ENCODE data around the gene PTPN20.
"Not testable (repeated sequence)": the region's sequence is repeated elsewhere in the genome, so short reads cannot be mapped to it uniquely, and the experiment has no call there.

DNA sequence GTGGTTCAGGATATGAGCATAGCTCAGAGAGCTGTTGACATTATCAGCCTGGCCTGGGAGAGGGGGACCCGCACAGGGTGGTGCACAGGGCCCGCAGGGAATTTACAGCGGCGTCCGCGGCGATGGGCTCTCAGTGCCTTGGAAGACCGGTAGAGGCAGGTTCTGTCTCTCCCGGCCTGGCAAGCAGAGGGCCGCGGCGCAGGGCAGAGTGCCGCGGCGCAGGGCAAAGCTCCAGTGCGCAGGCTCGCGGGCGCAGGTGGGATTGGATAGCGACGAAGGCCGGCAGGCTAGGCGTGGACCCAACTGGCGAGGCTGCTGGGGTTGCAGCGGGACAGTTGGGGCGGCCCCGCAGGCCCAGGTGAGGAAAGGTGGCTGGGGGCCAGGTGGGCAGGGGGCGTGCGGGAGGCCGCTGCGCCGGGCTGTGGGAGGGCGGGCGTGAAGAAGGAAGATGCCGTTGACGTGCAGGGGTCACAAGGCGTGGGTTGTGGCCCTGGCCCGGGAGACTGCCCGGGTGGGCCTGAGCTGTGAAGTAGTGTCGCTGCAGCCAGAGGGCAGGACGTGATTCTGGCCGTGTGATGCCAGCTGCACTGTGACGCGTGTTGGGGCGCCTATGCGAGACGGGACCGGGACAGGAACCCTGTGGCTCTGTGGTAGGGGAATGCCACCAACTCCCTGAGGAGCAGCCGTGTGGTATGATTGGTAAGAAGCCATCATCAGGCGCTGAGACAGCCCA, at the start of gene PTPN20:
- TF ChIP-seq, protein P1, sequence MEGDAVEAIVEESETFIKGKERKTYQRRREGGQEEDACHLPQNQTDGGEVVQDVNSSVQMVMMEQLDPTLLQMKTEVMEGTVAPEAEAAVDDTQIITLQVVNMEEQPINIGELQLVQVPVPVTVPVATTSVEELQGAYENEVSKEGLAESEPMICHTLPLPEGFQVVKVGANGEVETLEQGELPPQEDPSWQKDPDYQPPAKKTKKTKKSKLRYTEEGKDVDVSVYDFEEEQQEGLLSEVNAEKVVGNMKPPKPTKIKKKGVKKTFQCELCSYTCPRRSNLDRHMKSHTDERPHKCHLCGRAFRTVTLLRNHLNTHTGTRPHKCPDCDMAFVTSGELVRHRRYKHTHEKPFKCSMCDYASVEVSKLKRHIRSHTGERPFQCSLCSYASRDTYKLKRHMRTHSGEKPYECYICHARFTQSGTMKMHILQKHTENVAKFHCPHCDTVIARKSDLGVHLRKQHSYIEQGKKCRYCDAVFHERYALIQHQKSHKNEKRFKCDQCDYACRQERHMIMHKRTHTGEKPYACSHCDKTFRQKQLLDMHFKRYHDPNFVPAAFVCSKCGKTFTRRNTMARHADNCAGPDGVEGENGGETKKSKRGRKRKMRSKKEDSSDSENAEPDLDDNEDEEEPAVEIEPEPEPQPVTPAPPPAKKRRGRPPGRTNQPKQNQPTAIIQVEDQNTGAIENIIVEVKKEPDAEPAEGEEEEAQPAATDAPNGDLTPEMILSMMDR (IDR thresholded peaks at IDR 0.05) = peak in 1 of 4 experiments; percentile 10
- TF ChIP-seq POLR2A (IDR thresholded peaks at IDR 0.05) = not testable (repeated sequence)

Data from prostate gland (tissue), 2 donors.